Activated CD4-positive, alpha-beta T cell treated with anti-CD3 and anti-CD28 coated beads, Interleukin-2, Interleukin-6, amounts not matched to agents 100 ng/mL and 50 ng/mL, durations not matched to agents 16 hours and 8 hours (primary cell): ENCODE measurements around the gene HHEX.
"Not testable (repeated sequence)": the region's sequence is repeated elsewhere in the genome, so short reads cannot be mapped to it uniquely, and the experiment has no call there.

Source experiments
- DNase-seq: peaks from one replicate; pipeline ENCODE4 v3.0.0-alpha.2; 2020

The HHEX gene

GRCh38 chr10:92741741-92742140, 52.0 kb downstream of the HHEX start:
- DNase-seq: not testable (repeated sequence)

DNA sequence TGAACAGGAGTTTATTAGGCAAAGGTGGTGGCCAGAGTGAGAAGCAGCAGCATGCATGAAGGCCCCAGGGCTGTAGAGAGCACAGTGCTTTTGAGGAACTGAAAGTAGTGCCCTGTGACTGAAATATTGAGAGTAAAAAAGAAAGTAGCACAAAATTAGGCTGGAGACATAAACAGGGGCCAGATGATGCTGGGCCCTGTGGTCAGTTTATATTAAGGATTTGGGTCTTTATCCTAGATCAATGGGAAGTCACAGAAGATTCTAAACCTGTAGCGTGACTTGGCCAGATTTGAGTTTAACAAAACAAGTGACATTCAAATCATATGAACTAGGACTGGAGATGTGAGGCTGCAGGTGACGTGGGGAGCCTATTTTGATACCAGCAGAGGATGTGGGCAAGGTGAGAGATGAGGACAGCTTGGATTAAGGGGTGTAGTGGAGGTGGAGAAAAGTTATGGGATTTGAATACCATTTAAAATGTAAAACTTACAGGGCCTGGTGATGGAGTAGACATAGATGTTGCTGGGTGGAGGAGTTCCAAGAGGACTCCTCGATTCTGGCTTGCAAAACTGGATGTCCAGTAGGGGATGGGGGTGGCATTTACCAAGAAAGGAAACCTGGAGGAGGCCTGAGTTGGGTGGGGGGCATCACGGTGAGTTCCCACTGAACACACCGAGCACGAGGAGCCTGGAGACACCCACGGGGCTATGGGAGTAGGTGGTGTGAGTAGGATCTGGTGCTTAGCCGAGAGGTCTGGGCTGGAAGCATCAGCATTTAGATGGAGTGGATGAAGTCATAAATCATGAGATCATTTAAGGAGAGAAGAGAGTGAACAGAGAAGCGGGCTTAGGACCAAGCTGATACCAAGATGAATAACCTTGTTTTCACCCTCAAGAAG, 52.8 kb downstream of the HHEX start:
- no peak for DNase-seq
